ENCODE results near the gene ZMYND19.
A peak's percentile ranks its signal among the peaks of the same experiment; 100 is the strongest.
"Not testable (repeated sequence)": the region's sequence is repeated elsewhere in the genome, so short reads cannot be mapped to it uniquely, and the experiment has no call there.

Gene ZMYND19

DNA sequence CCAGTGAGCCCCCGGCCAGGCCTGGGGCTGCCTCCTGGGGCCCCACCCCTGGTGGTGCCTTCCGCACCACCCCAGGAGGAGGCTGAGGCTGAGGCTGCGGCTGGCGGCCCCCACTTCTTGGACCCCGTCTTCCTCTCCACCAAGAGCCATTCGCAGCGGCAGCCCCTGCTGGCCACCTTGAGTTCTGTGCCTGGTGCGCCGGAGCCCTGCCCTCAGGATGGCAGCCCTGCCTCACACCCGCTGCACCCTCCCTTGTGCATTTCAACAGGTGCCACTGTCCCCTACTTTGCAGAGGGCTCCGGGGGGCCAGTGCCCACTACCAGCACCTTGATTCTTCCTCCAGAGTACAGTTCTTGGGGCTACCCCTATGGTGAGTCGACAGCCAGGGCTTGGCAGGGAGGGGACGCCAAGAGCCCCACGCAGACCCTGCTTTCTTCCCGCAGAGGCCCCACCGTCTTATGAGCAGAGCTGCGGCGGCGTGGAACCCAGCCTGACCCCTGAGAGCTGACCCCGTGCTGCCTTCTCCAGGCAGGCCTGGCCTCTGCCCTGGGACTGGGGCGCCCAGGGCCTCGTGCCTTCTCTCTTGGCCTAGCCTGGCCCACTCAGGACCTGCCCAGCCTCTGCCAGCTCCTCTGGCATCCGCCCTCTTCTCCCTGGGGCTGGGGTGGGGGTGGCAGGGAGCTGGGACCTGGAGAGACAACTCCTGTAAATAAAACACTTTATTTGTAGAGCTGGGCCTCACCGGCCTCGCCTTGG lies 24.5 kb upstream of the ZMYND19 start:
- DNase-seq (ENCODE audit: low read depth) = no peak

DNA sequence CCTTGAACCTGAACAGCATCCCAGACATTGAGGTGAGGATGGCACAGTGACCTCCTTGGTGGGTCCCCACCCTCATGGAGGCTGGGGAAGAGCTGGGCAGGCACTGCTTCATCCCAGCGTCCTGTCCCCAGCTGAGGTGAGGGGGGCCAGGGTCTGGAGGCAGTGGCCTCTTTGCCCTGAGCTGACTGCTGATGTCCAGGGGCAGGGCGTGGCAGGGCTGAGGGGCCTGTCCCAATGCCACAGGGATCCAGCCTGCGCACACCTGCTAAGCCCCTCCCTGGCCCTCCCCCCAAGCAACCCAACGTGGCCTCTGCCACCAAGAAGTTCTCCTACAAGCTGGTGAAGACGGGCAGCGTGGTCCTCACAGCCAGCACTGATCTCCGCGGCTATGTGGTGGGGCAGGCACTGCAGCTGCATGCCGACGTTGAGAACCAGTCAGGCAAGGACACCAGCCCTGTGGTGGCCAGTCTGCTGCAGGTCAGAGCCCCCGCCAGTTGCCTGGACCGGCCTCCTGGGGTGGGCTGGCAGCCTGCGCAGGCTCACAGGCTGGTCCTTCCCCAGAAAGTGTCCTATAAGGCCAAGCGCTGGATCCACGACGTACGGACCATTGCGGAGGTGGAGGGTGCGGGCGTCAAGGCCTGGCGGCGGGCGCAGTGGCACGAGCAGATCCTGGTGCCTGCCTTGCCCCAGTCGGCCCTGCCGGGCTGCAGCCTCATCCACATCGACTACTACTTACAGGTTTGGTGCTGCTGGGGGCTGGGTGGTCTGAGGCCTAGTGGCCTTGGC lies 23.6 kb upstream of the ZMYND19 start:
- no peak for DNase-seq (ENCODE audit: low read depth)

DNA sequence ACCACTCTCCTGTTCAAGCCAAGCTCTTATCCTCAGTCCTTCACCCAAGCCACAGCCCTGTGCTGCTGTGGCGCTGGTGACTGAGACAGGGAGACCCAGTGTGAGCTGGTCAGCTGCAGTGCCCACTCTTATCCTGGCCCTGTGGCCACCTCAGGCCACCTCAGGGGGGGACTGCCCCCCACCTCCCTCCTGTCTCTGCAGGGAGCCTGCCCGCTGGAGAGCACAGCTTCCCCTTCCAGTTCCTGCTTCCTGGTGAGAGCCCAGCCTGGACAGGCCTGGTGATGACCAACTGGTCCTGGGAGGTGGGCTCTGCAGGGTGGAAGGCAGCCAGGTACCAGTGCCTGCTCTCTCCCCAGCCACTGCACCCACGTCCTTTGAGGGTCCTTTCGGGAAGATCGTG lies 22.9 kb upstream of the ZMYND19 start:
- DNase-seq (ENCODE audit: low read depth) = no peak

DNA sequence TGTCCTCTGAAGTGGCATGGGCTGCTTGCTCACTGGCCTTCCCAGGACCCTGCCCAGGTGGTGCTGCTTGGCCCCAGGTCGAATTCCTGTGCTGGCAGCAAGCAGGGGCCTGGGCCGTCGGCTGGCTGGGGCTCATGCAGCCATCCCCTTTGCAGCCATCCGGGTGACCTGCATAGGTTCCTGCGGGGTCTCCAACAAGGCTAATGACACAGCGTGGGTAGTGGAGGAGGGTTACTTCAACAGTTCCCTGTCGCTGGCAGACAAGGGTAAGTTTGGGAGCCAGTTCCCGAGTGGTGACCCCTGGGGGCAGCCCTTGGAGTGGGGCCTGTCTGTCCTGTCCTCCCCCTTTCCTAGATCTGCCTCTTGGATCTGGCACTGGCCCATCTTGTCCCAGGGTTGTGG lies 22.4 kb upstream of the ZMYND19 start:
- DNase-seq (ENCODE audit: low read depth) = no peak

DNA sequence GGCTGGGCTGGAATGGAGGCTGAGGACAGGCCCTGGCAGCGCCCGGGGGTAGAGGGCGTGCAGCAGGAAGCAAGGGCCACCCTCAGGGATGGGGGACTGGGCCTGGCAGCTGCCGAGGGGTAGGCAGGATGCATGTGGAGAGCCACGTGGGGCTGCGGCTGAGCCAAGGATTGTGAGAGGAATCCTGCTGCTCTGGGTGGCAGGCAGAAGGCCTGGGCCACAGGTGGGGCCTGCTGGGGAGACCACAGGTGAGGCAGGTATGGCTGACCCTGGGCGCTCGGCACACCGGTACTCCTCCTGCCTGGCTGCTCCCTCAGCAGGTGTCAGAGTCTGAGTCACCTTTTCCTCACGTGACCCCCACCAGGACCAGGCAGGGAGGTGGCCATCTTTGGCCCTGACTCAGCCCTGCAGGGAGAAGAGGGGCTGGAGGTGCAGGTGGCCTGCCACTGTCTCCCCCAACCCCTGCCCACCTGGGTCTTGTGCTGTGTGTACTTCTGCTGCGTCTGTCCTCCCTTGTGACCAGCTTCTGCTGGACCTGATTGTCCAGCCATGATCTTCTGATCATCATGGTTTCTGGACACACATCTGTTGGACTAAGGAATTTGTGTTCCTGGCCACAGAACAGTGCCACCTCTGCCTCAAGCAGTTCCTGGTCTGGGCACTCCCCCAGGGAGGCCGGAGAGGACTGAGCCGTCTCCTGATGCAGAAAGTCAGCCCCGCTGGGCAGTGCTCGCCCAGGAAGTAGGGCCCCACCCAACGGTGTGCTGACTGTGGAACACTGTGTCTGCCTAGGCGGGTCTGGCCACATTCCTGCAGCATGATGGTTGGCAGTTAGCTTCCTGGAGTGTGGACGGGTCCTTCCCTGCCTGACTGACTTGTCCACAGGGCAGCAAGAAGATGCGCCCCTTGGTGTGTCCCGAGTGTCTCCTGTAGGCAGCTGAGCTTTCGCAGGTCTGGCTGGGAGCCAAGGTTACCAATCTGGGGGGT lies 21.6 kb upstream of the ZMYND19 start:
- peak; percentile 56 for DNase-seq (ENCODE audit: low read depth)

DNA sequence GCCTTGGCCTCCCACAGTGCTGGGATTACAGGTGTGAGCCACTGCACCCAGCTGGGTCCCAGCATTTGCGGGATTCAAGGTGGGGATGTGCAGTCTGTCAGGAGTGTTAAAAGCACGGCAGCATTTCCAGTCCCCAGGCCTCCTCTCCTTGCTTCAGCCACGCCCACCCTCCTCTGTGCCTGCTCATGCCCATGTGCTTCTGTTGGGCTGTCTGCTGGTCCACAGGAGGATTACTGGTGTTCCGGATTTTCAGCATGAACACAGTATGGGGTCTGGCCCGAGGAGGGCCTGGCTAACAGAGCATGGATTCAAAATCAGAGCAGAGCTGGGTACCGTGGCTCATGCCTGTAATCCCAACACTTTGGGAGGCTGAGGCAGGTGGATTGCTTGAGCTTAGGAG lies 20.6 kb upstream of the ZMYND19 start:
- no peak for DNase-seq (ENCODE audit: low read depth)

GRCh38 chr9:137607141-137607857 lies 17.0 kb upstream of the ZMYND19 start:
- no peak for DNase-seq (ENCODE audit: low read depth)

DNA sequence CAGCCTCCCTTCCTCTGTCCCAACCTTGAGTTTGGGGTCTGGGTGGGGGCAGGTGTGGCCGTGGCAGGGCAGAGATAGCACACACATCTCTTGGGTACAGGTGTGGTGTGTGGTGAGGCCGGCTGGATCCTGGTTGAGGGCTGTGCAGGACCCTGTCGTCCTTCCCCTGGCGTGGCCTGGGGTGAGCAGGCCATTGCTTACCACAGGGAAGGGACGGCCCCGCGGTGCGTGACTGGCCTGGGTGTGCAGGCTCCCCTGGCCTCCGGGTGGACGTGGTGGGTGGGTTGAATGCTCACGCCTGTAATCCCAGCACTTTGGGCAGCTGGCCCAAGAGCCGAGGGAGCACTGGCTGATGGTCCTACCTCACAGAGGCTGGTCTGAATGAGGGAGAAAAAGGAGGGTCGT lies 16.4 kb upstream of the ZMYND19 start:
- no peak for DNase-seq (ENCODE audit: low read depth)

GRCh38 chr9:137606005-137606621 lies 15.8 kb upstream of the ZMYND19 start:
- no peak for DNase-seq (ENCODE audit: low read depth)

- DNase-seq (ENCODE audit: low read depth) = peak; percentile 77
These were observed 15.1 kb upstream of the ZMYND19 start, which contains the start of gene ARRDC1 for GRCh38 chr9:137605121-137606004. ARRDC1 (plus strand) TSS chr9:137605686; CDS start chr9:137605718, 32 bp downstream.

GRCh38 chr9:137604345-137605086 lies 14.2 kb upstream of the ZMYND19 start:
- DNase-seq (ENCODE audit: low read depth) = no peak

GRCh38 chr9:137603879-137604278 lies 13.6 kb upstream of the ZMYND19 start:
- no peak for DNase-seq (ENCODE audit: low read depth)

GRCh38 chr9:137602661-137603060 lies 12.3 kb upstream of the ZMYND19 start:
- no peak for DNase-seq (ENCODE audit: low read depth)

DNA sequence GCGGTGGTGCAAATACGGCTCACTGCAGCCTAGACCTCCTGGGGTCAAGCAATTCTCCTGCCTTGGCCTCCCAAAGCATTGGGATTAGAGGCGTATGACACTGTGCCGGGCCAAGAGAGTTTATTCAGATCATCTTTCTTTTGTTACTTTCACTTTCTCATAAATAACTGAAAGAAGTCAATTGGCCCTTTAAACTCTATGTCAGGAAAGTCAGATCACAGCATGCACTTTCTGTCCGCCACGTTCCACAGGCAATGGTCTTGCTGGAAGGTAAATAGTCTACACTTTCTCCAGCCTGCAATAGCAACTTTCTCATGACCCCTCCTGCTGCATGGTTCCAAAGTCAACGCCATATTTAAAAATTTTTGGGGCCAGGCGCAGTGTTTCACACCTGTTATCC lies 8.6 kb upstream of the ZMYND19 start:
- DNase-seq (ENCODE audit: low read depth) = no peak

DNA sequence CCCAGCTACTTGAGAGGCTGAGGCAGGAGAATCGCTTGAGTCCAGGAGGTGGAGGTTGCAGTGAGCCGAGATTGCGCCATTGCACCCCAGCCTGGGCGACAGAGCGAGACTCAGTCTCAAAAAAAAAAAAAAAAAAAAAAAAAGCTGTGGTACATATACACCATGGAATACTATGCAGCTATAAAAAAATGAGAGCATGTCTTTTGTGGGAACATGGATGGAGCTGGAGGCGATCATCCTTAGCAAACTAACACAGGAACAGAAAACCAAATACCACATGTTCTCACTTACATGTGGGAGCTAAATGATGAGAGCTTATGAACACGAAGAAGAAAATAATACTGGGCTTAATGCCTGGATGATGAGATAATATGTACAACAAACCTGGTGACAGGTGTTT lies 6.3 kb upstream of the ZMYND19 start:
- DNase-seq (ENCODE audit: low read depth) = not testable (repeated sequence)

GRCh38 chr9:137593176-137593575 lies 2.9 kb upstream of the ZMYND19 start:
- no peak for DNase-seq (ENCODE audit: low read depth)

DNA sequence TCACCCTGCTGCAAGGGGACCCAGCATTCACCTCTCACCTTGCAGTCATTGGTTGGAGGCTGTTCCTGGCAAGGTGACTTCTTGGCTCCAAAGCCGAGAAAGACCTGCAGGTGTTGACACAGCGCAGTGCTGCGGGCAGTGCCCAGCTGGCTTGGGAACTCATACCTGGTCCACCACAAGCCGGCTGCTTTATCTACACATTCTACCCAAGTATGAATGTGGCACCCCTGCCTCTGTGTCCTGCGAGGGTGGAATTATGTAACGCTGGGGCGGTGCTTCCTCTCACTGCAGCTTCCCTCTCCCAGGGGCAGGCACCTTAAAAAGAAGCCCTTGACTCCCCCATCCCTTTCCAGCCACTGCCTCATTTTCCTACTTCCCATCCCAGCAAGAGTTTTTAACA lies 2.5 kb upstream of the ZMYND19 start:
- DNase-seq (ENCODE audit: low read depth) = no peak

DNA sequence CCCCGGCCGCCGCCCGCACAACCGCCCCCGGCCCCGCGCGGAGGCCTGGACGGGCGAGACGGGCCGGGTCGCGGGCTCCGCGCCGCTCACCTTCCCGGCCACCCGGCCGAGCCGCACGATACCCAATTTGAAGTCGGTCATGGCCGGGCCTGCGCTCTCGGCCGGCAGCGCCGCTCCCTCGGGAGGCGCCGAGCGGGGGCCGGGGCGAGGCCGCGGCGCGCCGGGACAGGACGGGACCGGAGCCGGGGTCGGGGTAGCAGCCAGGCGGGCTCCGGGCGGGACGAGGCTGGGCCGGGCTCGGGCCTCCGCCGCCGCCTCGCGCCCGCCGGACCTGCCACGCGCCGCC lies 216 bp downstream of the ZMYND19 start:
- no peak for DNase-seq (ENCODE audit: low read depth)

GRCh38 chr9:137589441-137590122 lies 730 bp downstream of the ZMYND19 start:
- DNase-seq (ENCODE audit: low read depth) = no peak

Data from GM04504 (cell line).